ENCODE results near the gene UIMC1. TPM values are rescaled to one million over a fixed set of nuclear protein-coding genes. Genes with fewer than 3 reads are reported as not detected.
A peak's percentile ranks its signal among the peaks of the same experiment; 100 is the strongest.
"Not testable (repeated sequence)": the region's sequence is repeated elsewhere in the genome, so short reads cannot be mapped to it uniquely, and the experiment has no call there.

The UIMC1 gene
- 34.4 TPM for total RNA-seq

- DNase-seq (ENCODE audit: low spot score), result peak; percentile 92
Observed at GRCh38 chr5:177006265-177006972, at the start of gene UIMC1. Gene UIMC1, minus strand, starts transcription at chr5:177006779. Its CDS starts 24,164 bp downstream, at chr5:176982615.

- no peak for DNase-seq (ENCODE audit: low spot score)
Observed at GRCh38 chr5:177049285-177049684, 42.7 kb upstream of the UIMC1 start.

- not testable (repeated sequence) for DNase-seq (ENCODE audit: low spot score)
Observed at GRCh38 chr5:177048531-177048930, 42.0 kb upstream of the UIMC1 start.

GRCh38 chr5:177045631-177046030, 39.1 kb upstream of the UIMC1 start:
- DNase-seq (ENCODE audit: low spot score), result no peak

GRCh38 chr5:177044641-177045040, 38.1 kb upstream of the UIMC1 start:
- DNase-seq (ENCODE audit: low spot score), result no peak

- DNase-seq (ENCODE audit: low spot score), result no peak
Observed at GRCh38 chr5:177043958-177044357, 37.4 kb upstream of the UIMC1 start.

- no peak for DNase-seq (ENCODE audit: low spot score)
Observed at GRCh38 chr5:177043114-177043513, 36.5 kb upstream of the UIMC1 start.

- no peak for DNase-seq (ENCODE audit: low spot score)
Observed at GRCh38 chr5:177041936-177042335, 35.4 kb upstream of the UIMC1 start.

GRCh38 chr5:177040814-177041420, 34.3 kb upstream of the UIMC1 start:
- DNase-seq (ENCODE audit: low spot score), result no peak

- no peak for DNase-seq (ENCODE audit: low spot score)
Observed at GRCh38 chr5:177036921-177037320, 30.3 kb upstream of the UIMC1 start.

- no peak for DNase-seq (ENCODE audit: low spot score)
Observed at GRCh38 chr5:177036443-177036842, 29.9 kb upstream of the UIMC1 start.

GRCh38 chr5:177035976-177036375, 29.4 kb upstream of the UIMC1 start:
- no peak for DNase-seq (ENCODE audit: low spot score)

- no peak for DNase-seq (ENCODE audit: low spot score)
Observed at GRCh38 chr5:177029498-177029897, 22.9 kb upstream of the UIMC1 start.

GRCh38 chr5:177027665-177028064, 21.1 kb upstream of the UIMC1 start:
- DNase-seq (ENCODE audit: low spot score), result no peak

GRCh38 chr5:177025101-177025601, 18.6 kb upstream of the UIMC1 start:
- DNase-seq (ENCODE audit: low spot score), result no peak

GRCh38 chr5:177024559-177024958, 18.0 kb upstream of the UIMC1 start:
- no peak for DNase-seq (ENCODE audit: low spot score)

- no peak for DNase-seq (ENCODE audit: low spot score)
Observed at GRCh38 chr5:177023303-177023664, 16.7 kb upstream of the UIMC1 start.

GRCh38 chr5:177022386-177023302, 16.1 kb upstream of the UIMC1 start, which contains the start of gene ZNF346:
Gene ZNF346, plus strand, starts transcription at chr5:177022696. Its CDS starts 43 bp downstream, at chr5:177022739.
- peak; percentile 93 for DNase-seq (ENCODE audit: low spot score)

- DNase-seq (ENCODE audit: low spot score), result no peak
Observed at GRCh38 chr5:177020033-177020432, 13.5 kb upstream of the UIMC1 start.

GRCh38 chr5:177018341-177018740, 11.8 kb upstream of the UIMC1 start:
- DNase-seq (ENCODE audit: low spot score), result no peak

GRCh38 chr5:177015156-177015555, 8.6 kb upstream of the UIMC1 start:
- DNase-seq (ENCODE audit: low spot score), result no peak

GRCh38 chr5:177010153-177010552, 3.6 kb upstream of the UIMC1 start:
- no peak for DNase-seq (ENCODE audit: low spot score)

Data from mucosa of gallbladder (tissue), 1 donor.